ENCODE measurements around the gene RETREG1.
"Not testable (repeated sequence)": the region's sequence is repeated elsewhere in the genome, so short reads cannot be mapped to it uniquely, and the experiment has no call there.

The RETREG1 gene

GRCh38 chr5:16550316-16550952, 66.4 kb downstream of the RETREG1 start:
- DNase-seq: peak; percentile 50

- DNase-seq: no peak
These were observed 67.1 kb downstream of the RETREG1 start for GRCh38 chr5:16549491-16550206.

GRCh38 chr5:16548812-16549211, 68.0 kb downstream of the RETREG1 start:
- DNase-seq: no peak

GRCh38 chr5:16548115-16548514, 68.7 kb downstream of the RETREG1 start:
- no peak for DNase-seq

- DNase-seq: no peak
These were observed 69.5 kb downstream of the RETREG1 start for GRCh38 chr5:16547200-16547842.

GRCh38 chr5:16546732-16547131, 70.1 kb downstream of the RETREG1 start:
- DNase-seq: no peak

GRCh38 chr5:16544607-16545374, 72.0 kb downstream of the RETREG1 start:
- DNase-seq: no peak

- not testable (repeated sequence) for DNase-seq
These were observed 73.6 kb downstream of the RETREG1 start for GRCh38 chr5:16543206-16543605.

GRCh38 chr5:16542236-16542635, 74.6 kb downstream of the RETREG1 start:
- DNase-seq: no peak

- DNase-seq: not testable (repeated sequence)
These were observed 75.2 kb downstream of the RETREG1 start for GRCh38 chr5:16541592-16541991.

GRCh38 chr5:16540421-16540820, 76.4 kb downstream of the RETREG1 start:
- no peak for DNase-seq

GRCh38 chr5:16539169-16539666, 77.6 kb downstream of the RETREG1 start:
- no peak for DNase-seq

- peak; percentile 19 for DNase-seq
These were observed 78.8 kb downstream of the RETREG1 start for GRCh38 chr5:16538006-16538405.

- no peak for DNase-seq
These were observed 80.0 kb downstream of the RETREG1 start for GRCh38 chr5:16536818-16537217.

GRCh38 chr5:16536246-16536645, 80.6 kb downstream of the RETREG1 start:
- no peak for DNase-seq

- no peak for DNase-seq
These were observed 82.5 kb downstream of the RETREG1 start for GRCh38 chr5:16534280-16534679.

GRCh38 chr5:16531063-16531648, 85.6 kb downstream of the RETREG1 start:
- DNase-seq: no peak

- no peak for DNase-seq
These were observed 87.5 kb downstream of the RETREG1 start for GRCh38 chr5:16529306-16529705.

GRCh38 chr5:16528382-16529110, 88.3 kb downstream of the RETREG1 start:
- DNase-seq: no peak

- no peak for DNase-seq
These were observed 91.1 kb downstream of the RETREG1 start for GRCh38 chr5:16525651-16526050.

- DNase-seq: no peak
These were observed 92.5 kb downstream of the RETREG1 start for GRCh38 chr5:16524286-16524685.

Measured in NCI-H1694 (cell line).